HG02763 (cell line): ENCODE results near the gene MTMR1.

ENCODE experiments used
- ATAC-seq: cut with Tn5 transposase; IDR thresholded peaks from one replicate; pipeline ENCODE4 v1.9.1; 2021; ENCODE audit warnings: mild to moderate bottlenecking, moderate library complexity; ENCODE audit not compliant: unreplicated experiment

The MTMR1 gene

GRCh38 chrX:150692831-150693724 is at the start of gene MTMR1:
MTMR1 (plus strand) TSS chrX:150693396; CDS start chrX:150693531, 135 bp downstream.
- peak; percentile 50 for ATAC-seq

GRCh38 chrX:150643958-150644357 is 49.2 kb upstream of the MTMR1 start:
- ATAC-seq, result no peak

GRCh38 chrX:150644422-150644821 is 48.8 kb upstream of the MTMR1 start:
- no peak for ATAC-seq

GRCh38 chrX:150647331-150647730 is 45.9 kb upstream of the MTMR1 start:
- ATAC-seq, result no peak

GRCh38 chrX:150648296-150648940 is 44.8 kb upstream of the MTMR1 start:
- ATAC-seq, result no peak

- no peak for ATAC-seq
Observed at GRCh38 chrX:150649096-150649870, 43.9 kb upstream of the MTMR1 start.

GRCh38 chrX:150651906-150652305 is 41.3 kb upstream of the MTMR1 start:
- no peak for ATAC-seq

- no peak for ATAC-seq
Observed at GRCh38 chrX:150655788-150656187, 37.4 kb upstream of the MTMR1 start.

GRCh38 chrX:150663073-150663472 is 30.1 kb upstream of the MTMR1 start:
- ATAC-seq, result no peak

GRCh38 chrX:150664290-150664689 is 28.9 kb upstream of the MTMR1 start:
- ATAC-seq, result no peak

- ATAC-seq, result no peak
Observed at GRCh38 chrX:150676221-150676620, 17.0 kb upstream of the MTMR1 start.

GRCh38 chrX:150680974-150681373 is 12.2 kb upstream of the MTMR1 start:
- ATAC-seq, result no peak

- no peak for ATAC-seq
Observed at GRCh38 chrX:150683112-150683511, 10.1 kb upstream of the MTMR1 start.

- ATAC-seq, result no peak
Observed at GRCh38 chrX:150683536-150684146, 9.6 kb upstream of the MTMR1 start.

- no peak for ATAC-seq
Observed at GRCh38 chrX:150688911-150689451, 4.2 kb upstream of the MTMR1 start.

GRCh38 chrX:150690126-150690525 is 3.1 kb upstream of the MTMR1 start:
- no peak for ATAC-seq

- ATAC-seq, result no peak
Observed at GRCh38 chrX:150692296-150692695, 900 bp upstream of the MTMR1 start.

- peak; percentile 70 for ATAC-seq
Observed at GRCh38 chrX:150693725-150694574, 754 bp downstream of the MTMR1 start.

GRCh38 chrX:150694738-150695410 is 1.7 kb downstream of the MTMR1 start:
- no peak for ATAC-seq
